HUES48 (cell line): ENCODE measurements around the gene TMEM179B.

Experiments used
- H3K27ac ChIP-seq: one replicate; pipeline ENCODE4 v1.7.0; 2013; ENCODE audit warnings: low read depth, low read length, inconsistent platforms
- H3K27me3 ChIP-seq: 2 replicates; pipeline ENCODE4 v1.6.1; 2013; ENCODE audit warnings: mild to moderate bottlenecking, low read length; ENCODE audit not compliant: control insufficient read depth, insufficient read depth
- H3K36me3 ChIP-seq: 2 replicates; pipeline ENCODE4 v1.6.1; 2013; ENCODE audit warnings: low read length; ENCODE audit not compliant: control insufficient read depth, insufficient read depth
- H3K4me1 ChIP-seq: 2 replicates; pipeline ENCODE4 v1.6.1; 2013; ENCODE audit warnings: mild to moderate bottlenecking, low read length; ENCODE audit not compliant: control insufficient read depth, insufficient read depth
- H3K4me3 ChIP-seq: 2 replicates; pipeline ENCODE4 v1.5.1; 2013; ENCODE audit warnings: mild to moderate bottlenecking, low read depth, low read length
- H3K9ac ChIP-seq: 2 replicates; pipeline ENCODE4 v1.6.1; 2013; ENCODE audit warnings: mild to moderate bottlenecking, low read depth, low read length, moderate library complexity
- H3K9me3 ChIP-seq: 2 replicates; pipeline ENCODE4 v1.6.1; 2013; ENCODE audit warnings: low read length; ENCODE audit not compliant: control insufficient read depth, insufficient read depth

TMEM179B gene

DNA sequence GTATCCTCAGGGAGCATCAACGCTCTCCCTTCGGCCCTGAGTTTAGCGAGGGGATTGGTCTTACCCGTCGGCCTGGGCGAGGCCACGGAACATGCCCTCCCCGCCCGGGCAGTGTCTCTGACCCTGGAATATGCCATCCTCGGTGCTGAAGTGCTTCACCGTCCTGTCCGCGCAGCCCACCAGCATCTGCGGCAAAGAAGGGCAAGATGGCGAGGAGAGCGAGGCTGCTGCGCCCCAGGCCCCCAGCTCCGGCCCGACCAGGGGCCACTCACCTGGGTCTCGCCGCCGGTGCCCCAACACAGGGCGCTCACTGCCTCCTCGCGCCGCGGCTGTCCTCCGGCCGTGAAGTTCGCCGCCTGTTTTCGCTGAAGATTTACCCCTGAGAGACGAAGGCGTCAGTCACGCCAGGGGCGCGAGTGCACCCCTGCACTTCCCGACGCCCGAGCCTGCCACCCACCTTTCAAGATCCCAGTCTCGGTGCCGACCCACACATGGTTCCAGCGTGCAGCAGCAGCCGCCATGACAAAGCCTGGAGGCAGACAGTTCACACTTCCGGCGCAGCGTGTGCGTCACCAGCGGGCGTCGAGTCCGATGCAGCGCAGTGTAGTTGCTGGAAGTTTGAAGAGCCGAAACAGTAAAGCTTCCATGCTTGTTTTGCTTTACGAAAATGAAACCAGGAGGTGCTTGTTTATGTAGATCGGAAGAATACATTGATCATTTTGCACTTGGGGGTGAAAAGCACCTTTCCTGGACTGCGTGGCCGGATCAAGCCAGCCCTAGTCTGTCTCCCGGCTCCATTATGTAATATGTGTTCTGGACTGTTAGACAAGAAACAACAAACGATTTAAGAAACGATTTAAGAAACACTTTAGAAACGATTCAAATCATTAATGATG is 52.1 kb downstream of the TMEM179B start, which contains the start of gene WDR74:
Gene WDR74 (minus strand): TSS at position 541 of the 896 bp plus-strand sequence. CDS start 20 bp downstream, at position 521.
- no peaks in the 10 kb centered on the region for H3K9me3 ChIP-seq
- H3K4me3 ChIP-seq, result peak within 1 kb of the TSS; percentile 92
- H3K27me3 ChIP-seq, result no peaks in the 10 kb centered on the region
- peak within 1 kb of the TSS; percentile 91 for H3K9ac ChIP-seq
- peaks cover 8% of the 10 kb centered on the region for H3K4me1 ChIP-seq
- peak within 1 kb of the TSS; percentile 97 for H3K27ac ChIP-seq
- peaks cover 35% of the 10 kb centered on the region for H3K36me3 ChIP-seq
